ENCODE data around the gene RPL21.
"Not testable (repeated sequence)": the region's sequence is repeated elsewhere in the genome, so short reads cannot be mapped to it uniquely, and the experiment has no call there.

RPL21 gene

DNA sequence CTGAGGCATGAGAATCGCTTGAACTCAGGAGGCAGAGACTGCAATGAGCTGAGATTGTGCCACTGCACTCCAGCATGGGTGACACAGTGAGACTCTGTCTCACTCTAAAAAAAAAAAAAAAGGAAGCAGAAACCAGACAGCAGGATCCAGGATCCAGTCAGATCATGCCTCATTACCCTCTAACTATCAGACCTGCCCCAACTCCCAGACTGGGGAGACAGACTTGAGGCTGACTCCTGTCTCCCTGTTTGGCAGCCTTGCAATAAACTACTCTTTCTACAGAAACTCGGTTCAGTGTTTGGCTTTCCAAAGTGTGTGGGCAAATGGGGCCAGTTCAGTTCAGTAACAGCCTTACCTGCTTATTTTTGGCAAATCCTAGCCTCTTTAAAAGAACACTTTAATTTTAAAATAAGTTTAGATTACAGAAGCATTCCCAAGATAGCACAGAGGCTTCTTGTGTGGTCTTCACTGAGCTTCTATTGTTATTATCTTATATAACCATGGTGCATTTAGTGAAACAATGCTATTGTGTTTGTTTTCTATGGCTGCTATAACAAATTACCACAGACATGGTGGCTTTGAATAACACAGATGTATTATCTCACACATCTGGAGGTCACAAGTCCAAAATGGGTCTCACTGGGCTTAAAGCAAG is 37.8 kb downstream of the RPL21 start:
- no peak for DNase-seq (ENCODE audit: low read depth)

DNA sequence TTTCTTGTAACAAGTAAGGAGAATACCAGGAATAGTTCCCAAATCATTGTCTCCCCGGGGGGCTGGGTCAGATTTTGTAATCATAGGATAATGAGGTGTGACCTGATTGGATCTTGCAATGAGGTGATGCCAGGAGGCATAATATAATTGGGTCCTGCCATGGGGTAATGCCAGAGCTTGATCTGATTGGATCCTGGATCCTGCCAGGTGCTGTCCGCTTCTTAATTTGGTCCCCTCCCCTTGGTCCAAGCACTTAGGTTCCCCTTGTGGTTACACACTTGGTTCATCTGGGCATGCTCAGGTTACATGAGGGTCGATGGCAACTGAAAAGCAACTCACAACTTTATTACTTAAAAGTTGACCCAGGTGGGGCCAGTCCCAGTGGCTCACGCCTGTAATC is 39.4 kb downstream of the RPL21 start:
- no peak for DNase-seq (ENCODE audit: low read depth)

DNA sequence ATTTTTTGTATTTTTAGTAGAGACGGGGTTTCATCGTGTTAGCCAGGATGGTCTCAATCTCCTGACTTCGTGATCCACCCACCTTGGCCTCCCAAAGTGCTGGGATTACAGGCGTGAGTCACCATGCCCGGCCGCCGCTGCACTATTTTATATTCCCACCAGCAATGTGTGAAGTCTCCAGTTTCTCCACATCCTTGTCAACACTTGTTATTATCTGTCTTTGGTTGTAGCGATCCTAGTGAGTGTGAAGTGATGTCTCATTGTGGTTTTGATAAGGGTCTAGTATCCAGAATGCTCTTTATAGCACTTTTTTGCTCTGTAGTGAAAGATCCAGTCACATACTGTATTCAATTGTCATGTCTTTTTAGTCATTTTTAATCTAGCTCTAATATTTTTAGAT is 40.6 kb downstream of the RPL21 start:
- not testable (repeated sequence) for DNase-seq (ENCODE audit: low read depth)

DNA sequence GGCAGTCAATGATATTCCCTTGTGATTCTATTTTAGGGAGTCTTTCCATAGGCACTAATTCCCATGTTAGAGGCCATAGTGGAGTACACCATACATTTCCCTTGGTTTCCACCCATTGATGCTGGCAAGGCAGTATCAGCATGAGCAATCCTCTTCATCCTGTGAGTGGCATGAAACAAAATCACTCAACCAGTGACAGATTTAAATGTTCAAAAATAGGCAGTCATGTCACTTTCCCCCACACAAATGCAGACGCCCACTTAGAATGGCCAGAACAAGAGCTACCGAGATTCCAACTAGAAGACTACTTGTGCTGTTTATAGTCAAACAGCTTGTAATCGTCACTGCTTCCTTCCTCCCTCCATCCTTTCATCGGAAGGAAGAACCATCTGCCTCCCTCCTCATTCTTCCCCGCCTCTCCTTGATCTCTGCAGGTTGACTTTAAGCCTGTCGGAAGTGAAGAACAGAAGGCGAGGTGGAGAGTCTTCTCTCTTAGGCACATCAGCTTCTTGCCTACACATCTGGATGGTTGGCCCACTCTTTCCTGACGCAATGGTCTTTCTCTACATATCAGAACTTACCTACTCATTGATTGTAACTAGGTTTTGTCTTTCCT is 41.8 kb downstream of the RPL21 start:
- DNase-seq (ENCODE audit: low read depth): no peak

DNA sequence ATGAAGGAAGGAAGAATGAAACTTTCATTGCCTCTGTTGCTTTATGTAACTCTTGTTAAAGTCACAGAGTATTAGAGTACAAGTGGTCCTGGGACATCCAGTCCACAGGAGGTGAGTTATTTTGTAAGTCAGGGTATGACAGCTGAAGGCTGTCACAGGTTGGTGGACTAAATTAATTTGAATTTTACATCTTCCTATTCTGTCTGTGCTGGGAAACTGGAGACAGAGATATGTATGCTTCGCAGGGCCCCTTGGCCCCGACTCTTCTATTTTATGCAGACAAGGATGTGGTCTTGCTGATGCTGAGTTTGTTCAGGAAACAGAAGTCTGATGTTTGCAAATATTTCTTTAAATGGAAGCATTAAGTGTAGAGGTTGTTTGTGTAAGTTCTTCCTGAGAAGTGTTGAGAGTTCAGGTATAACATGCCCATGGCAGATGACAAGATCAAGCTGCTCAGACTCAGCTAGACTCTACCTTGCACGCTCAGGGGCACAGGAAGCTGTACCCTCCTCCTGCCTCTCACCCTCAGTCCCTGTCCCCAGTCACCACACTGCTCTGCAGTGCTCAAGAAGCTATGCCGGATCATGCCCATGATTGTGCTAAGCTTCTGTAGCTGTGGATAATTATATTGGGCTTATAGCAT is 42.6 kb downstream of the RPL21 start:
- DNase-seq (ENCODE audit: low read depth): no peak

DNA sequence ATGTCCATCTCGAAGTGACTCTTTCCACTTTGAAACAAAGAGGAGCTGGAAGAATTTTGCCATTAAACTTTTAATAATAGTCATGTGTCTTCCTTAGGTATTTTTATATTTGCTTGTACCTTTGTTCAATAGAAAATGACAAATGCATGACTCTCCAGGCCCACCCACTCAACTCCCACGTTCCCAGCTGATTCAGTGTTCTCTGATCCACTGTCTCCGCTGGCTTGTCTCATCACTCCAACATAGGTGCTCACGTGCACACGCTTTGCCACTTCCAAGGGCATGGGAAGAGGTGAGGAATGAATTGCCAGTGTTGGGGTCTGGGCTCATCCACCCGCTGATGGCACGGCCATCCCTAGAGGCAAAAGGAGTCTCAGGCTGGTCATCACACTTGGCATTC is 43.7 kb downstream of the RPL21 start:
- DNase-seq (ENCODE audit: low read depth): no peak

DNA sequence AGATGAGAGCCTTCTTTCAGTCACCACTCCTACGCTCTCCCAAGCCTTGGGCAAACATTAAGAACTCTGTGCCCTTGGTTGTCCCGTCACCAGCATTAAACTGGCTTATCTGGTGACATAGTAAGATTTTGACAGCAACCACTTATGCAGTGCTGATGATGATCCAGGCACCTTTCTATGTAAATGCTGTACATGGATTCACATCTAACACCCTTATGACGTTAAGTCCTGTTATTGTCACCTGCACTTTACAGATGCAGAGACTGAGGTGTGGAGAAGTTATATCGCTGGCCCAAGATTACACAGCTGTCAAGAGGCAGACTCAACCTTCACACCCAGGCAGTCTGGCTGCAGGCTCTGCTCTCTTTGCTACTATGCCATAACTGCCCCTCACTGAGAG is 44.3 kb downstream of the RPL21 start:
- no peak for DNase-seq (ENCODE audit: low read depth)

DNA sequence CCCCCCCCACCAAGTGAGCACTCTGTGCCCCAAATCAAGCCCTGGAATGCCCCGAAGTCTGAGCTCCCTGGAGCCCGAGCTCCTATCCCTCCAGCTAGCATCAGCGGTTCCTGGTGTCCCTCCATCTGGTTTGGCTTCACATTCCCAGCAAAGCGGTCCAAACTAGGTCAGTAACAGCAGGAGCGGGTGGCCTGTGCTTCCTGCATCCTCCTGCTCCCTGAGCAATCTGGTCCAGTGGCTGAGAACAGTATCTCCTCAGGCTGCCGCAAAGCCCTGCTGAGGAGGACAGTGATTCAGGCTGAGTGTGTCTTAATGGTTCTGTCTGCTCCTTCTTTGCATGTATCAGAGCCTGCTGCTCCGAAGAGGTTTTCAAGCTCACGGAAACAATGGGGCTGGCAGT is 45.1 kb downstream of the RPL21 start:
- DNase-seq (ENCODE audit: low read depth): no peak

DNA sequence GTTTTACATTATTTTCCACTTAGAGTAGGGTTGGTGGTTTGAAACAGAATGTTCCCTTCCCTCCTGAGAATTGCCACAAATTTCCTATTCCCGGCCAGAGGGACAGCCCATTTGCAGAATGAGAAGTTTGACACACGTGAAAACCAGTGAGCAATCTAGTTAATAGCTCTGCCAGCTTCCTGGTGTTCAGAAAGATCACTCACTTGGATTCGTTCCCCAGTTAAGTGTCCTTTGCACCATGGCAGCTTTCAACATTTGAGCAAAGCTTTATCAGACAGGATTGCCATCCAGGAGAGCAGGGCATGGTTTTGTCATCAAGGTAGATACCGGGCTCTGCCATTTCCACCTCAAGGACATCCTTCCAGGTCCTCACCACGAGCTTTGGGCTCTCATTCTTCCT is 47.5 kb downstream of the RPL21 start:
- DNase-seq (ENCODE audit: low read depth): no peak

DNA sequence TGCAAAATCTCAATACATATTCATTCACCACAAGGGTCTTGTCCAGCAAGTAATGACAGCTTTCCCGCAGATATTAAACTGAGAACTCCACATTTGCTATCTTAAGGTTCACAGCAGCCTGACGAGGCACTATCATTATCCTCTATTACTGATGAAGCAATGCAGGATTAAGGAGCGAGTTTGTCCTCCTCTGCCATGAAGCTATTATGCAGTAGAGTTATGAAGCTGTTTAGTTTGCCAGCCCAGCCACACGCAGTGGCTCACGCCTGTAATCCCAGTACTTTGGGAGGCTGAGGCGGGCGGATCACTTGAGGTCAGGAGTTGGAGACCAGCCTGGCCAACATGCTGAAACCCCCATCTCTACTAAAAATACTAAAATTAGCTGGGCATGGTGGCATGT is 49.0 kb downstream of the RPL21 start:
- DNase-seq (ENCODE audit: low read depth): not testable (repeated sequence)

DNA sequence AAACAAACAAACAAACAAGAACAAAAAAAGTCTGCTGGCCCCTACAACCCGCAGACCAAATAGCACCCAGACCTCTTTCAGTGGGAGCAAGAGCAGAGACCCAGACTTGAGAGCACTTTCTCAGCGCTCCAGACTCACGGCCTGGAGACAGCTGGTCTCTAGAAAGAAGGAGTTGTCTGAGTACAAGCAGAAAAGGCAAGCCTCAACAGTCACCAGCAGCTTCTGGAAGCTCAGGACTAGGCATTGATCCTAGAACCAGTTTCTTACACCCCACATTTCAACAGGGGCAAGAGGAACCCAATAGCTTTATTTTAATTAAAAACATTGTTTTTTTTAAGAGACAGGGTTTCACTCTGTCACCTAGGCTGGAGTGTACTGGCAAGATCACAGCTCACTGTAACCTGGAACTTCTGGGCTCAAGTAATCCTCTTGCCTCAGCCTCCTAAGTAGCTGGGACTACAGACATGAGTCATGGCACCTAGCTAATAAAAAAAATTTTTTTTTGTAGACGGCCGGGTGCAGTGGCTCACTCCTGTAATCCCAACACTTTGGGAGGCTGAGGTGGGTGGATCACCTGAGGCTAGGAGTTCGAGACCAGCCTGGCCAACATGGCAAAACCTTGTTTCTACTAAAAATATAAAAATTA is 49.7 kb downstream of the RPL21 start:
- DNase-seq (ENCODE audit: low read depth): no peak

DNA sequence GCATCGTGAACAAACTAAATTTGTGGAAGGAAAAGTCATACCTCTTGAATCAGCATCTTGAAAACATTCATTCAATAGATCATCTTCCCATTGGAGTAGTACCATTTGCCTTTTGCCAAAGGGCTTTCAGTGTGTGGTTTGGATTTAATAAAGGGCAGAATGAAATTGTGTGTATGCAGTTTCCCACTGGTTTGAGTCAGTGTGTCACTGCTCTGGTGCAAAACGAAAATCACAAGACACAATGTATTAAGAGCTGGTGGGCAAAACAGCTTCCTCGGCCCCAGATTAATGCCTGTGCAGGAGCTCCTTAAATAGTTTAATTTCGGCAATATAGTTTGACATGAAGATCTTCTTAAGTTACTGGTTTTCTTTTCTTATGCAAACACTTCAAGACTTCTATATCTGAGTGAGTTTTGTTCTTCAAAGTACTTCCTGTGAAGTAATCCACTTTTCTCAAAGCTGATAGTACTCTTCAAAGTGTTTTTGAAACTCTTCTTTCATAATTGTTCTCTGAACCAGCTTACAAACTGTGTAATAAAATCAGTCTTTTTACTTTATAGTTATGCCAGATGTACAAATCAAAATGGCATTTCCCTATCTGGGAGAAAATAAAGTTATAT is 51.4 kb downstream of the RPL21 start:
- DNase-seq (ENCODE audit: low read depth): no peak

DNA sequence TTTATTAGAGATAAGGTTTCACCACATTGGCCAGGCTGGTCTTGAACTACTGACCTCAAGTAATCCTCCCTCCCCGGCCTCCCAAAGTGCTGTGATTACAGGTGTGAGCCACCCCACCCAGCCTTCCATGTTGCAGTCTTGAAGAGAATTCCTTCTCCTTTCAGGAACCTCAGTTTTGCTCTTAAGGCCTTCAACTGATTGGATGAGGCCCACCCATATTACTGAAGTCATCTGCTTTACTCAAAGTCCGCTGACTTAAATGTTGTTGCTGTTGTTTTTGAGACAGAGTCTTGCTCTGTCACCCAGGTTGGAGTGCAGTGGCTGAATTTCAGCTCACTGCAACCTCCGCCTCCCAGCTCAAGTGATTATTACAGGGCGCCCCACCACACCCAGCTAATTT is 52.7 kb downstream of the RPL21 start:
- DNase-seq (ENCODE audit: low read depth): no peak

DNA sequence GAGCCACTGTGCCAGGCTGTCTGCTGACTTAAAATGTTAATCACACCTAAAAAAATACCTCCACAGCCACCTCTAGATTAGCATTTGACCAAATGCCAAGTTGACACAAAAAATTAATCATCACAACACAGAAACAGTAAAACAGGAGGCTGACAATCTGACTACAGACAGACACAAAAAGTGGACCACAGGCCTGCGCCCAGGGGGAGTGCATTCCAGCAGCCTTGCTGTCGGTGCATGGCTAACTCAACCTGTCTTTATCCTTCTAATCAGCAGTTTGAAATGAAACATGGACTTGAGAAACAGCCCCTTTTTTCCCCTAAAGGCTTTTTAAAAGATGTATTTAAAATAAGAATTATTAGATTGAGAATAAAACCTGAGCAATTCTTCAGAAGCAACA is 53.3 kb downstream of the RPL21 start:
- DNase-seq (ENCODE audit: low read depth): no peak
